IMR-90 (cell line): ENCODE measurements around the gene ADAMTS17. TPM values are rescaled to one million over a fixed set of nuclear protein-coding genes. Genes with fewer than 3 reads are reported as not detected.

Experiments
- ATAC-seq: fragments of 200-7000 bp; cut with Tn5 transposase; 2 replicates; pipeline ENCODE4 v1.9.1; 2020; ENCODE audit warnings: low read depth, mild to moderate bottlenecking, moderate library complexity
- BruUV-seq: library from RNA; stranded (reverse); fragments of 400-500 nt; replicated peaks from 2 replicates; lab custom pipeline; 2021; lab: Mats Ljungman, UMichigan
- CTCF ChIA-PET: fragments of 300-600 bp; formaldehyde crosslinking; extraction: SDS; loops from one replicate; lab custom pipeline; 2021; ENCODE audit warnings: antibody characterized with exemption; lab: Yijun Ruan, JAX
- POLR2A ChIA-PET: fragments of 300-600 bp; sonication (Branson Sonifier 250); formaldehyde crosslinking; loops from one replicate; lab custom pipeline; 2022; ENCODE audit warnings: antibody characterized with exemption; ENCODE audit not compliant: unreplicated experiment; lab: Charles Lee
- DNase-seq: peaks from one replicate; pipeline ENCODE4 v3.0.0; 2013
- H2AFZ ChIP-seq: replicated peaks from 2 replicates; pipeline ENCODE3; 2013; ENCODE audit warnings: low read length, mild to moderate bottlenecking; ENCODE audit not compliant: poor library complexity
- H2AK5ac ChIP-seq: 2 replicates; pipeline ENCODE4 v1.6.1; 2013; ENCODE audit warnings: low read depth, low read length, inconsistent platforms
- H2AK9ac ChIP-seq: replicated peaks from 2 replicates; pipeline ENCODE3; 2013; ENCODE audit warnings: mild to moderate bottlenecking, low read depth, low read length, moderate library complexity; ENCODE audit not compliant: poor library complexity
- H2BK120ac ChIP-seq: 2 replicates; pipeline ENCODE4 v1.6.1; 2013; ENCODE audit warnings: low read depth, low read length, inconsistent platforms
- H2BK15ac ChIP-seq: 3 replicates; pipeline ENCODE4 v1.6.1; 2013; ENCODE audit warnings: low read depth, low read length, inconsistent platforms
- H2BK20ac ChIP-seq: 2 replicates; pipeline ENCODE4 v1.6.1; 2013; ENCODE audit warnings: low read depth, mild to moderate bottlenecking, inconsistent platforms, low read length, moderate library complexity
- H2BK5ac ChIP-seq: 2 replicates; pipeline ENCODE4 v1.6.1; 2013; ENCODE audit warnings: mild to moderate bottlenecking, low read depth, low read length, inconsistent platforms; ENCODE audit not compliant: poor library complexity, severe bottlenecking
- H3K14ac ChIP-seq: replicated peaks from 2 replicates; pipeline ENCODE4 v1.6.1; 2013; ENCODE audit warnings: low read depth, low read length, inconsistent platforms
- H3K18ac ChIP-seq: 2 replicates; pipeline ENCODE4 v1.6.1; 2013; ENCODE audit warnings: low read depth, low read length, control low read depth
- H3K23ac ChIP-seq: 2 replicates; pipeline ENCODE4 v1.6.1; 2013; ENCODE audit warnings: low read depth, low read length, inconsistent platforms
- H3K27ac ChIP-seq: 2 replicates; pipeline ENCODE4 v1.5.1; 2013; ENCODE audit warnings: mild to moderate bottlenecking, control low read depth, low read length; ENCODE audit not compliant: insufficient read depth
- H3K27me3 ChIP-seq: 2 replicates; pipeline ENCODE4 v1.6.1; 2013; ENCODE audit warnings: low read length; ENCODE audit not compliant: control insufficient read depth, insufficient read depth
- H3K36me3 ChIP-seq: 2 replicates; pipeline ENCODE4 v1.6.1; 2013; ENCODE audit warnings: low read length, mixed read lengths; ENCODE audit not compliant: control insufficient read depth, insufficient read depth
- H3K4ac ChIP-seq: 2 replicates; pipeline ENCODE4 v1.6.1; 2013; ENCODE audit warnings: low read depth, low read length, inconsistent platforms
- H3K4me1 ChIP-seq: 2 replicates; pipeline ENCODE4 v1.6.1; 2013; ENCODE audit warnings: low read length, mixed read lengths; ENCODE audit not compliant: control insufficient read depth, insufficient read depth
- H3K4me2 ChIP-seq: 2 replicates; pipeline ENCODE4 v1.6.1; 2013; ENCODE audit warnings: low read depth, mild to moderate bottlenecking, control low read depth, low read length, moderate library complexity
- H3K4me3 ChIP-seq: 2 replicates; pipeline ENCODE4 v1.5.1; 2013; ENCODE audit warnings: low read depth, mild to moderate bottlenecking, control low read depth, low read length, moderate library complexity; ENCODE audit not compliant: insufficient read depth
- H3K56ac ChIP-seq: 2 replicates; pipeline ENCODE4 v1.6.1; 2013; ENCODE audit warnings: low read length, inconsistent platforms; ENCODE audit not compliant: insufficient read depth; ENCODE audit errors: extremely low read depth
- H3K79me1 ChIP-seq, 2 experiments: 2 replicates each; pipeline ENCODE4 v1.6.1; 2013; ENCODE audit warnings: low read length in 2 of 2, inconsistent platforms in 1 of 2, low read depth in 1 of 2
- H3K9ac ChIP-seq: 2 replicates; pipeline ENCODE4 v1.6.1; 2013; ENCODE audit warnings: low read depth, low read length, control low read depth
- H3K9me1 ChIP-seq: 2 replicates; pipeline ENCODE4 v1.6.1; 2013; ENCODE audit warnings: low read length, inconsistent platforms; ENCODE audit not compliant: insufficient read depth
- H3K9me3 ChIP-seq: 2 replicates; pipeline ENCODE4 v1.6.1; 2013; ENCODE audit warnings: low read length; ENCODE audit not compliant: control insufficient read depth, insufficient read depth
- H4K20me1 ChIP-seq: 2 replicates; pipeline ENCODE4 v1.6.1; 2013; ENCODE audit warnings: low read length, inconsistent platforms; ENCODE audit not compliant: insufficient read depth
- H4K5ac ChIP-seq: 2 replicates; pipeline ENCODE4 v1.6.1; 2013; ENCODE audit warnings: mild to moderate bottlenecking, low read depth, low read length, control low read depth
- H4K8ac ChIP-seq, 2 experiments: 2 replicates each; pipeline ENCODE4 v1.6.1; 2013; ENCODE audit warnings: low read depth in 2 of 2, low read length in 2 of 2, control low read depth in 1 of 2, inconsistent platforms in 1 of 2
- H4K91ac ChIP-seq: 2 replicates; pipeline ENCODE4 v1.6.1; 2013; ENCODE audit warnings: low read depth, low read length, inconsistent platforms; ENCODE audit not compliant: insufficient read depth
- BHLHE40 ChIP-seq: fragments of 150-350 bp; IDR thresholded peaks from 2 replicates; pipeline ENCODE4 v1.6.1; 2016; ENCODE audit warnings: mild to moderate bottlenecking, low read depth, low read length
- CEBPB ChIP-seq: IDR thresholded peaks from 2 replicates; pipeline ENCODE4 v1.6.1; 2012; ENCODE audit warnings: low read depth, low read length, improper control_type of control experiment
- CHD1 ChIP-seq: IDR thresholded peaks from 2 replicates; pipeline ENCODE4 v1.6.1; 2012; ENCODE audit warnings: low read depth, low read length, improper control_type of control experiment
- CTCF ChIP-seq: conservative IDR thresholded peaks from 2 replicates; pipeline ENCODE4 v1.5.1; 2012; ENCODE audit warnings: mild to moderate bottlenecking, low read depth, low read length, improper control_type of control experiment
- ELK1 ChIP-seq: fragments of 150-350 bp; IDR thresholded peaks from 2 replicates; pipeline ENCODE4 v1.6.1; 2016; ENCODE audit warnings: low read depth, mild to moderate bottlenecking, low read length, moderate library complexity, borderline replicate concordance
- FOS ChIP-seq: fragments of 150-350 bp; IDR thresholded peaks from 2 replicates; pipeline ENCODE4 v1.6.1; 2016; ENCODE audit warnings: low read depth, low read length
- MAFK ChIP-seq: IDR thresholded peaks from 2 replicates; pipeline ENCODE4 v1.6.1; 2012; ENCODE audit warnings: low read depth, low read length, improper control_type of control experiment
- MAZ ChIP-seq: IDR thresholded peaks from 2 replicates; pipeline ENCODE4 v1.6.1; 2012; ENCODE audit warnings: low read depth, mild to moderate bottlenecking, low read length, improper control_type of control experiment, moderate library complexity, borderline replicate concordance
- MXI1 ChIP-seq: IDR thresholded peaks from 2 replicates; pipeline ENCODE4 v1.6.1; 2012; ENCODE audit warnings: low read depth, mild to moderate bottlenecking, low read length, moderate library complexity, borderline replicate concordance
- NFE2L2 ChIP-seq: fragments of 150-350 bp; IDR thresholded peaks from 2 replicates; pipeline ENCODE4 v1.6.1; 2016; ENCODE audit warnings: low read depth, mild to moderate bottlenecking, low read length
- POLR2A ChIP-seq: IDR thresholded peaks from 2 replicates; pipeline ENCODE4 v1.6.1; 2012; ENCODE audit warnings: mild to moderate bottlenecking, low read depth, low read length
- RAD21 ChIP-seq: IDR thresholded peaks from 2 replicates; pipeline ENCODE4 v1.6.1; 2012; ENCODE audit warnings: low read length, improper control_type of control experiment
- RCOR1 ChIP-seq: IDR thresholded peaks from 2 replicates; pipeline ENCODE4 v1.6.1; 2012; ENCODE audit warnings: mild to moderate bottlenecking, low read length, improper control_type of control experiment; ENCODE audit not compliant: insufficient replicate concordance
- RFX5 ChIP-seq: IDR thresholded peaks from 2 replicates; pipeline ENCODE4 v1.8.0; 2012; ENCODE audit warnings: low read depth, mild to moderate bottlenecking, low read length, moderate library complexity
- SMC3 ChIP-seq: fragments of 150-350 bp; IDR thresholded peaks from 2 replicates; pipeline ENCODE4 v1.6.1; 2016; ENCODE audit warnings: low read depth, mild to moderate bottlenecking, antibody characterized with exemption, low read length, moderate library complexity
- USF2 ChIP-seq: fragments of 150-350 bp; IDR thresholded peaks from 2 replicates; pipeline ENCODE4 v1.6.1; 2017; ENCODE audit warnings: mild to moderate bottlenecking, antibody characterized with exemption, low read length, low read depth
- WGBS, 2 experiments: methylation state at CpG; one replicate each; pipeline versions ENCODE4 v1.1.5 to v1.1.7; 2013; ENCODE audit warnings: missing lambda C conversion rate in 2 of 2; ENCODE audit not compliant: insufficient read length in 1 of 2; ENCODE audit errors: extremely low coverage in 2 of 2; 5-methylcytosine and 5-hydroxymethylcytosine counted together
- dilution Hi-C: fragments of 300-500 bp; cut with HindIII; formaldehyde crosslinking; loops from one replicate; pipeline ENCODE4 v1.14.3; 2018; ENCODE audit warnings: low sequenced_read_pairs; ENCODE audit not compliant: unreplicated experiment
- in situ Hi-C: fragments of 300-500 bp; cut with MboI; formaldehyde crosslinking; loops from 3 replicates; pipeline ENCODE4 v1.14.3; 2019; ENCODE audit warnings: low sequenced_read_pairs, inconsistent platforms, mixed read lengths
- intact Hi-C: fragments of 100-400 bp; cut with micrococcal nuclease; formaldehyde crosslinking; loops from 2 replicates; pipeline ENCODE4 v1.10.0; 2022
- polyA plus RNA-seq, 3 experiments: library from polyadenylated mRNA; depleted of rRNA; stranded (reverse); fragments of >200 nt; gene quantifications; 2 replicates each; pipeline ENCODE4 v1.2.3, GENCODE V29; 2012; ENCODE audit warnings: low replicate concordance in 1 of 3
- total RNA-seq: library from RNA; depleted of rRNA; stranded (reverse); fragments of >200 nt; gene quantifications from 2 replicates; pipeline ENCODE4 v1.2.3, GENCODE V29; 2012

Gene ADAMTS17
- total and polyA plus RNA-seq, 2 of the 4 experiments (the other 2 are of a cell fraction): 0.03 TPM; not detected in 1

GRCh38 chr15:100011235-100011634 lies 330.5 kb downstream of the ADAMTS17 start:
- no peak overlapping the region for H2BK20ac ChIP-seq
- H3K4ac ChIP-seq: no peak overlapping the region
- H3K56ac ChIP-seq: no peak overlapping the region
- CTCF ChIA-PET: no interaction called here
- intact Hi-C loops (no loop called here), dilution Hi-C loops (no loop called here), in situ Hi-C loops (no loop called here)
- no peak overlapping the region for H2AK5ac ChIP-seq
- TF ChIP-seq CHD1: no peak
- TF ChIP-seq MXI1: no peak
- TF ChIP-seq RFX5: no peak
- TF ChIP-seq RAD21: no peak
- no peak for TF ChIP-seq MAZ
- no peak for TF ChIP-seq NFE2L2
- TF ChIP-seq MAFK: no peak
- TF ChIP-seq BHLHE40: no peak
- TF ChIP-seq POLR2A: no peak
- no peak for TF ChIP-seq USF2
- TF ChIP-seq CTCF: no peak
- TF ChIP-seq ELK1: no peak
- no peak for TF ChIP-seq RCOR1
- TF ChIP-seq SMC3: no peak
- no peak for TF ChIP-seq CEBPB
- TF ChIP-seq FOS: no peak
- no peak overlapping the region for H3K4me3 ChIP-seq
- H2AFZ ChIP-seq: no peak overlapping the region
- 80% methylated on average over 1 of the region's 1 CpG; no CpG with 5 or more reads in 1 of the 2 experiments for WGBS, 2 experiments
- H3K4me1 ChIP-seq: no peaks in the 10 kb centered on the region
- H2AK9ac ChIP-seq: no peak overlapping the region
- H3K4me2 ChIP-seq: no peak overlapping the region
- ATAC-seq (no peak), DNase-seq (no peak)
- H3K18ac ChIP-seq: no peak overlapping the region
- H4K20me1 ChIP-seq: no peaks in the 10 kb centered on the region
- no peak overlapping the region for H3K23ac ChIP-seq
- no peak overlapping the region for H4K5ac ChIP-seq
- BruUV-seq: no TSS peak
- H2BK5ac ChIP-seq: no peak overlapping the region
- H3K27me3 ChIP-seq: no peaks in the 10 kb centered on the region
- no peaks in the 10 kb centered on the region for H3K36me3 ChIP-seq
- H3K9me1 ChIP-seq: no peaks in the 10 kb centered on the region
- H3K14ac ChIP-seq: no peak overlapping the region
- no peak overlapping the region for H2BK15ac ChIP-seq
- H2BK120ac ChIP-seq: no peak overlapping the region
- H3K9me3 ChIP-seq: peaks cover 22% of the 10 kb centered on the region
- no peak overlapping the region for H4K8ac ChIP-seq
- H4K91ac ChIP-seq: no peak overlapping the region
- H3K9ac ChIP-seq: no peak overlapping the region
- POLR2A ChIA-PET: no interaction called here
- H3K79me1 ChIP-seq: no peaks in the 10 kb centered on the region
- no peak overlapping the region for H3K27ac ChIP-seq
